HepG2 (cell line): ENCODE data around the gene KIAA0232. TPM values are rescaled to one million over a fixed set of nuclear protein-coding genes. Genes with fewer than 3 reads are reported as not detected.

Experiments used
- ARNT2 ChIP-seq: sonication (generic); formaldehyde crosslinking; IDR thresholded peaks from 2 replicates; pipeline ENCODE4 v1.8.0; 2022; ENCODE audit warnings: mild to moderate bottlenecking, low read depth, missing genetic modification reagents, moderate library complexity
- BCLAF1 ChIP-seq: fragments of 450-650 bp; IDR thresholded peaks from 2 replicates; pipeline ENCODE4 v1.6.1; 2017; ENCODE audit warnings: mild to moderate bottlenecking
- CREB1 ChIP-seq, 2 experiments: fragments of 450-650 bp in 1 of 2; IDR thresholded peaks; 2 replicates each; pipeline ENCODE4 v1.6.1; 2016 to 2017; ENCODE audit warnings: control low read depth in 1 of 2, mild to moderate bottlenecking in 1 of 2, missing compliant biosample characterization in 1 of 2, missing genetic modification characterization in 1 of 2
- DBP ChIP-seq: sonication (generic); formaldehyde crosslinking; IDR thresholded peaks from 2 replicates; pipeline ENCODE4 v1.4.0; 2020; ENCODE audit warnings: missing genetic modification reagents; ENCODE audit errors: not compliant biosample characterization
- E2F1 ChIP-seq: sonication (generic); formaldehyde crosslinking; IDR thresholded peaks from 2 replicates; pipeline ENCODE4 v1.5.0; 2020; ENCODE audit warnings: missing genetic modification reagents
- ESRRA ChIP-seq: sonication (generic); formaldehyde crosslinking; IDR thresholded peaks from 2 replicates; pipeline ENCODE4 v1.5.1; 2020; ENCODE audit warnings: mild to moderate bottlenecking, low read depth, missing genetic modification reagents
- GRHL1 ChIP-seq: sonication (generic); formaldehyde crosslinking; conservative IDR thresholded peaks from 2 replicates; pipeline ENCODE4 v1.8.0; 2022; ENCODE audit warnings: missing genetic modification reagents
- ISX ChIP-seq: sonication (generic); formaldehyde crosslinking; conservative IDR thresholded peaks from 2 replicates; pipeline ENCODE4 v1.5.0; 2020; ENCODE audit warnings: missing genetic modification reagents
- NR3C1 ChIP-seq: sonication (generic); formaldehyde crosslinking; IDR thresholded peaks from 2 replicates; pipeline ENCODE4 v1.4.0; 2020; ENCODE audit warnings: missing genetic modification reagents
- PHF20 ChIP-seq: sonication (generic); formaldehyde crosslinking; IDR thresholded peaks from 2 replicates; pipeline ENCODE4 v1.5.0; 2020; ENCODE audit warnings: mild to moderate bottlenecking, missing genetic modification reagents
- SRF ChIP-seq: IDR thresholded peaks from 2 replicates; pipeline ENCODE4 v1.6.1; 2011; ENCODE audit warnings: mild to moderate bottlenecking, low read depth, low read length, moderate library complexity
- SUZ12 ChIP-seq: fragments of 150-350 bp; IDR thresholded peaks from 2 replicates; pipeline ENCODE4 v1.6.1; 2014; ENCODE audit warnings: low read depth, low read length
- TBL1XR1 ChIP-seq: fragments of 150-350 bp; IDR thresholded peaks from 2 replicates; pipeline ENCODE4 v1.6.1; 2014; ENCODE audit warnings: borderline replicate concordance, low read length; ENCODE audit not compliant: partially characterized antibody
- TCF7 ChIP-seq: sonication (generic); IDR thresholded peaks from 2 replicates; pipeline ENCODE4 v1.6.1; 2016; ENCODE audit warnings: antibody characterized with exemption, low read depth
- WIZ ChIP-seq: sonication (generic); formaldehyde crosslinking; IDR thresholded peaks from 2 replicates; pipeline ENCODE4 v1.5.1; 2020; ENCODE audit warnings: mild to moderate bottlenecking, missing genetic modification reagents
- ZKSCAN8 ChIP-seq: IDR thresholded peaks from 2 replicates; pipeline ENCODE4 v1.6.1; 2016; ENCODE audit warnings: borderline replicate concordance, missing genetic modification reagents, missing compliant biosample characterization
- ZMAT5 ChIP-seq: sonication (generic); formaldehyde crosslinking; IDR thresholded peaks from 2 replicates; pipeline ENCODE4 v1.5.0; 2020; ENCODE audit warnings: mild to moderate bottlenecking, low read depth, missing genetic modification reagents, borderline replicate concordance
- ZNF20 ChIP-seq: sonication (generic); formaldehyde crosslinking; IDR thresholded peaks from 2 replicates; pipeline ENCODE4 v1.4.0; 2020; ENCODE audit warnings: mild to moderate bottlenecking, moderate library complexity, missing genetic modification reagents
- ZNF224 ChIP-seq: sonication (generic); formaldehyde crosslinking; IDR thresholded peaks from 2 replicates; pipeline ENCODE4 v1.5.0; 2020; ENCODE audit warnings: mild to moderate bottlenecking, missing genetic modification reagents
- ZNF382 ChIP-seq: sonication (generic); formaldehyde crosslinking; IDR thresholded peaks from 2 replicates; pipeline ENCODE4 v1.5.0; 2020; ENCODE audit warnings: missing genetic modification reagents, mild to moderate bottlenecking, borderline replicate concordance
- ZNF709 ChIP-seq: sonication (generic); formaldehyde crosslinking; IDR thresholded peaks from 2 replicates; pipeline ENCODE4 v1.5.0; 2020; ENCODE audit warnings: mild to moderate bottlenecking, missing genetic modification reagents
- ZNF766 ChIP-seq: sonication (generic); formaldehyde crosslinking; IDR thresholded peaks from 2 replicates; pipeline ENCODE4 v1.5.0; 2020; ENCODE audit warnings: missing genetic modification reagents, borderline replicate concordance
- ZSCAN12 ChIP-seq: sonication (generic); formaldehyde crosslinking; IDR thresholded peaks from 2 replicates; pipeline ENCODE4 v1.9.0; 2021; ENCODE audit warnings: mild to moderate bottlenecking, missing genetic modification reagents
- polyA plus RNA-seq, 8 experiments: library from polyadenylated mRNA; depleted of rRNA in 3 of 8; stranded (reverse) in 7 of 8; unstranded in 1 of 8; fragments of >200 nt; fragmentation: Illumina TruSeq in 4 of 8; extraction: Trizol in 4 of 8; gene quantifications; 2 replicates each; pipeline versions ENCODE4 v1.2.1 to v1.2.3, GENCODE V29; 2011 to 2016; ENCODE audit warnings: low read depth in 4 of 8, missing spikeins in 1 of 8, mixed read lengths in 1 of 8; ENCODE audit not compliant: insufficient read depth in 1 of 8
- total RNA-seq, 5 experiments: library from RNA; depleted of rRNA; stranded (reverse); fragments of >200 nt; fragmentation: Illumina TruSeq; extraction: Trizol; gene quantifications; 2 replicates each; pipeline ENCODE4 v1.2.3, GENCODE V29; 2016; ENCODE audit warnings: low read depth in 1 of 5

The KIAA0232 gene
- total and polyA plus RNA-seq, 2 of the 13 experiments (the other 11 are each of a cell fraction or from before 2014, with no cell fraction given), result 7.8 to 17.1 TPM

GRCh38 chr4:6782147-6782845, at the start of gene KIAA0232 (continued):
- TF ChIP-seq ZNF20 (CRISPR knock-in tag) (no peak), TBL1XR1 (peak; percentile 47), ZSCAN12 (CRISPR knock-in tag) (no peak), ZNF709 (CRISPR knock-in tag) (peak; percentile 38; the same call in 1 of the 2 replicates), ZMAT5 (CRISPR knock-in tag) (no peak), PHF20 (CRISPR knock-in tag) (no peak), NR3C1 (no peak), ZNF382 (CRISPR knock-in tag) (no peak), WIZ (CRISPR knock-in tag) (no peak), E2F1 (CRISPR knock-in tag) (peak; percentile 8; the same call in 1 of the 2 replicates), ESRRA (CRISPR knock-in tag) (peak; percentile 81; the same call in 1 of the 2 replicates), ARNT2 (CRISPR knock-in tag) (peak; percentile 95), ZNF224 (CRISPR knock-in tag) (no peak), SRF (no peak), ZNF766 (CRISPR knock-in tag) (0 out of 2 replicates have a peak, but pooled peaks have one; percentile 59), CREB1 (IDR thresholded peaks at IDR 0.05) (no peak; the same call in 1 of the 2 replicates), CREB1 (CRISPR knock-in tag; IDR thresholded peaks at IDR 0.05) (no peak), DBP (CRISPR knock-in tag) (no peak), BCLAF1 (no peak), SUZ12 (no peak), ISX (CRISPR knock-in tag) (no peak), GRHL1 (CRISPR knock-in tag) (no peak), TCF7 (no peak), ZKSCAN8 (CRISPR knock-in tag) (no peak)
